ENCODE measurements around the gene GGNBP2.

GGNBP2 gene

DNA sequence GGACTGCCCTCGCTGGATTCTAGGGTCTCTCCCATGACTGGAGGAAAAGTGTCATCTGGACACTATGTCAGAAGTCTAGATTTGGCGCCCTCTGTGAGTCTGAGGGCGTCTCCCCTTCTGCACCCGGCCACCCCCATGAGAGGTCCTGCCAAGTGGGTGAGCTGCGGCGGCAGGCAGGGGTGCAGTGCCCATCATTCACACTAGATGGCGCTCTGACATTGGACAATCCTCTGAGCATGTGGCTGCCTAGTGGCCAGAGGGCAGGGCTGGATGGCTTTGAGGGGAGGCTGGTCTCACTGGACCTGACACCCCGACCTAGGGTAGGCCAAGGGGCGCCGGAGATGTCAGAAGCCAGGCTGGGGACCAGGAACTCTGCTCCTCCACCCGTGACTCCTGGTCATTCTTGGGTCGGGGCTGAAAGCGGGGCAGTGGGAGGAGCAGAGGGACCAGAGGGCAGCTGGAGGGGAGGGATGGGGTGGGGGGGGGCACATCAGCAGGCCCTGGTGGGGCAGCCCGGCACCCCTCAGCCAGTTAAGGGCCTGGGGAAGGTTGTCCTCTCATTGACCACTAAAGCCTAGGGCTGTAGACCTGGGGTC is 84.6 kb downstream of the GGNBP2 start:
- DNase-seq (ENCODE audit: low read depth, low spot score), result no peak

DNA sequence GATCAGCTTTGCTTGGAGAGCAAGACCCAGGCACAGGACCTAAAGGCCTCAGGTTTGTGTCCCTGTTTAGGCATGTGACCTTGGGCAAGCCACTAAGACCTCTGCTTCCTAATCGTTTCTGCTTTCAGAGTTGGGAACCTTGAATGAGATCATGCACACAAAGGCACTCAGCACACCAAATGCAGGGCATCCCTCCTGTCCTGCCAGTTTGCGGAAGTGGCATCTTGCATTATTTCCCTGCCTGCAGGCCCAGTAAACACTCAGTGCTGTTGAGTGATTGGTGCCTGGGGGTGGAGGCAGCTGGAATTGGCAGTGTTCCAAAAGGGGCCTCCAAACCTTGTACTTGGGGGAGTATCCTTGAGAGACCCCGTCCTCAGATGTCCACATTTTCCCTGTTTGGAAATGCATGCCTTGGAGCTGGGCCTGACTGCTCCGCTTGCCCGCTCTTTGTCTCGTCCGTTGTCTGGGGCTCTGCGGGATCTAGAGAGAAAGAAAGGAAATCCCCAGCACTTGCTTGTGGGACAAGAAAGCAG is 85.3 kb downstream of the GGNBP2 start:
- DNase-seq (ENCODE audit: low read depth, low spot score), result no peak

DNA sequence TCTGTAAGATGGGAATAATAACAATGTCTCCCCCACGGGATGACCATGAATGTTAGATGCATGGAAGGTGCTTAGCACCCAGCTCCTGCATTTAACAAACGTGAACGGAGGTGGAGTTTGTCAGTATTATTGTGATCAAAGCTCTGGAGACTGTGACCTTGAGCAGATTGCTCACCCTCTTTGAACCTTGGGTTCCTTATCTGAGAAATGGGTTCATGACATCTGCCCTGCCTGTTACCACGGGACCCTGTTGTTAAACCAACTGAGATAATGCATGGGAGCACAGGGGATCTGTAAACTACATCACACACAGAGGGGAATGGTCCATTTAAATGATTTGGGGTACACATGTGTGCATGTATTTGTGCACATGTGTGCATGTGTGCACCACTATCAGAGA is 86.3 kb downstream of the GGNBP2 start:
- no peak for DNase-seq (ENCODE audit: low read depth, low spot score)

DNA sequence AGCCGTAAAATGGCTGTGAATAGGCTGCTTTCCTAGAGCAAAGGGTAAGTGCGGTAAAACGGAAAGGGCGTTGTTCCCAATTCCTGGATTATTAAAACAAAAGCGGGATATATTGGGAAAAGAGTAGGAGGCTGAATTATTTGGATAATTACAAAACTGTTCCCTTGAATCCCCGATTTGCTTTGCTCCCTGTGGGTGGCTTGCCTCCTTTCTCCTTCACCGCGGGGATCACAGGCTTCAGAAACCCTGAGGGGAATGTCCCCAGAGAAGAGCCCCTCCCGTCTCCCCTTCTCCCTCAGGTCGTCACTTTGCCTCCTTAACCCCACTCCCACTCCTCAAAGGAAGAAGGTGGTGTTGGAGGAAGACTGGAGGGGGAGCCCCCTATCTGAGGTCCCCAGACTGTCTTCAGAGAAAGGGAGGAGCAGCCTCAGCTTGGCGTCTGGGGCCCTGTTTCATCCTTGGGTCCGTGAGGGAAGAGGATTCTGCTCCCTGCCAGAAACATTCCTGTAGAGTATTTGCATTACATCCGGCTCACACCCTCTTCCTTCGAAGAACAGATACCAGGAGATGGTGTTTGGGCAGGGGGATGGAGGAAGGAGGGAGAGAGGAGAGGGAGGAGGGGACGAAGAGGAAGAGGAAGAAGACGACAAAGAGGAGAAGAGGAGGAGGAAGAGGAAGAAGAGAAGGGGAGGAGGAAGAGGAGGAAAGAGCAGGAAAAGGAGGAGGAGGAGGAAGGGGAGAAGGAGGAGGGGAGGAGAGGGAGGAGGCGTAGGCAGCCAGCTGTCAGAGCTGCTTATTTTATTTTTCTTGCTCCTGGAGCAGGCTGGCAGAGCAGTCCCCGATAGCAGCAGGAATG is 88.4 kb downstream of the GGNBP2 start:
- no peak for DNase-seq (ENCODE audit: low read depth, low spot score)

Data from iPS DF 19.7 (cell line).